Uterus (tissue), 2 donors: ENCODE data around the gene C4orf50.

Experiments used
- POLR2A ChIP-seq, 2 donors: fragments of 450-650 bp; IDR thresholded peaks; one replicate each; pipeline ENCODE4 v1.6.1; 2016; ENCODE audit warnings: antibody characterized with exemption in 2 of 2, mild to moderate bottlenecking in 1 of 2, moderate library complexity in 1 of 2
- TF ChIP-seq, protein P1 (sequence below), 4 experiments: fragments of 200-600 bp in 2 of 4; fragments of 450-650 bp in 2 of 4; sonication (generic) in 2 of 4; IDR thresholded peaks; one replicate each; pipeline ENCODE4 v1.5.1; 2016 to 2019; ENCODE audit warnings: antibody characterized with exemption in 4 of 4, mild to moderate bottlenecking in 2 of 4, moderate library complexity in 1 of 4

GRCh38 chr4:5895287-5895686 is 122.9 kb downstream of the C4orf50 start:
- TF ChIP-seq, protein P1, sequence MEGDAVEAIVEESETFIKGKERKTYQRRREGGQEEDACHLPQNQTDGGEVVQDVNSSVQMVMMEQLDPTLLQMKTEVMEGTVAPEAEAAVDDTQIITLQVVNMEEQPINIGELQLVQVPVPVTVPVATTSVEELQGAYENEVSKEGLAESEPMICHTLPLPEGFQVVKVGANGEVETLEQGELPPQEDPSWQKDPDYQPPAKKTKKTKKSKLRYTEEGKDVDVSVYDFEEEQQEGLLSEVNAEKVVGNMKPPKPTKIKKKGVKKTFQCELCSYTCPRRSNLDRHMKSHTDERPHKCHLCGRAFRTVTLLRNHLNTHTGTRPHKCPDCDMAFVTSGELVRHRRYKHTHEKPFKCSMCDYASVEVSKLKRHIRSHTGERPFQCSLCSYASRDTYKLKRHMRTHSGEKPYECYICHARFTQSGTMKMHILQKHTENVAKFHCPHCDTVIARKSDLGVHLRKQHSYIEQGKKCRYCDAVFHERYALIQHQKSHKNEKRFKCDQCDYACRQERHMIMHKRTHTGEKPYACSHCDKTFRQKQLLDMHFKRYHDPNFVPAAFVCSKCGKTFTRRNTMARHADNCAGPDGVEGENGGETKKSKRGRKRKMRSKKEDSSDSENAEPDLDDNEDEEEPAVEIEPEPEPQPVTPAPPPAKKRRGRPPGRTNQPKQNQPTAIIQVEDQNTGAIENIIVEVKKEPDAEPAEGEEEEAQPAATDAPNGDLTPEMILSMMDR (IDR thresholded peaks at IDR 0.05): no peak
- no peak for TF ChIP-seq POLR2A (IDR thresholded peaks at IDR 0.05)
